Effector memory CD8-positive, alpha-beta T cell (primary cell): Measurements from ENCODE around the gene MTOR.
"Not testable (repeated sequence)": the region's sequence is repeated elsewhere in the genome, so short reads cannot be mapped to it uniquely, and the experiment has no call there.

Source experiments
- ATAC-seq: fragments of 150-1000 bp; cut with Tn5 transposase; replicated peaks from 2 replicates; pipeline ENCODE4 v1.10.0; 2021; ENCODE audit warnings: mild to moderate bottlenecking, moderate library complexity
- DNase-seq, 3 experiments: peaks; one replicate each; pipeline ENCODE4 v3.0.0; 2021
- H3K27ac Mint-ChIP-seq, 2 donors: one replicate each; pipeline ENCODE4 v1.8.0; 2022; ENCODE audit warnings: mild to moderate bottlenecking in 2 of 2, mixed read lengths in 2 of 2, moderate library complexity in 2 of 2
- H3K27me3 Mint-ChIP-seq, 2 donors: one replicate each; pipeline ENCODE4 v1.8.0; 2022; ENCODE audit warnings: mixed read lengths in 2 of 2
- H3K36me3 Mint-ChIP-seq: one replicate; pipeline ENCODE4 v1.8.0; 2022; ENCODE audit warnings: mild to moderate bottlenecking, moderate library complexity, mixed read lengths; ENCODE audit not compliant: insufficient read depth
- H3K4me1 Mint-ChIP-seq, 2 donors: one replicate each; pipeline ENCODE4 v1.8.0; 2022; ENCODE audit warnings: low read depth in 2 of 2, mixed read lengths in 2 of 2
- H3K4me3 Mint-ChIP-seq, 2 donors: one replicate each; pipeline ENCODE4 v1.8.0; 2022; ENCODE audit warnings: mild to moderate bottlenecking in 2 of 2, mixed read lengths in 2 of 2, moderate library complexity in 2 of 2
- H3K9me3 Mint-ChIP-seq, 2 donors: one replicate each; pipeline ENCODE4 v1.8.0; 2022; ENCODE audit warnings: mixed read lengths in 2 of 2

Gene MTOR

GRCh38 chr1:11194407-11195176, 67.8 kb downstream of the MTOR start:
- H3K36me3 Mint-ChIP-seq: peaks cover 61% of the 10 kb centered on the region
- no peak for DNase-seq
- H3K27ac Mint-ChIP-seq: peak overlapping the region in 1 of 2 donors; percentile 56
- no peak for ATAC-seq
- H3K4me3 Mint-ChIP-seq: no peak overlapping the region
- no peaks in the 10 kb centered on the region for H3K27me3 Mint-ChIP-seq
- H3K9me3 Mint-ChIP-seq: no peaks in the 10 kb centered on the region
- no peaks in the 10 kb centered on the region for H3K4me1 Mint-ChIP-seq

DNA sequence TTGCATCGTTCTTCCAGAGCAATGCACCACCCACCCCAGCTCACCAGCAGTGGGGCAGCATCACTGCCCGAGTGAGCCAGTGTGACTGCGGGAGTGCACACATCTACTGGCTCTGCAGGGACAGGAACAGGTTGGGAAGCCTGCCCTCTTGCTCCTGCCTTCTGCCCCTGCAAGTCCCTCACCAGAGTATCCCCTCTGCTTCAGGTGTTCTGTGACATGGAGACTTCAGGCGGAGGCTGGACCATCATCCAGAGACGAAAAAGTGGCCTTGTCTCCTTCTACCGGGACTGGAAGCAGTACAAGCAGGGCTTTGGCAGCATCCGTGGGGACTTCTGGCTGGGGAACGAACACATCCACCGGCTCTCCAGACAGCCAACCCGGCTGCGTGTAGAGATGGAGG, 69.0 kb downstream of the MTOR start:
- Mint-ChIP-seq H3K4me1 (peaks cover 0 to 3% of the 10 kb centered on the region in 2 donors), H3K27ac (no peak overlapping the region), H3K27me3 (no peaks in the 10 kb centered on the region), H3K9me3 (no peaks in the 10 kb centered on the region), H3K36me3 (peaks cover 56% of the 10 kb centered on the region), H3K4me3 (no peak overlapping the region)
- ATAC-seq (no peak), DNase-seq (no peak)

- ATAC-seq (no peak), DNase-seq (no peak)
- Mint-ChIP-seq H3K27me3 (no peaks in the 10 kb centered on the region), H3K36me3 (peaks cover 28% of the 10 kb centered on the region), H3K9me3 (no peaks in the 10 kb centered on the region), H3K27ac (peak within 1 kb of the TSS; percentile 17 to 26), H3K4me1 (peaks cover 0 to 3% of the 10 kb centered on the region in 2 donors), H3K4me3 (no peak within 1 kb of the TSS)
Observed at GRCh38 chr1:11188858-11189451, 73.4 kb downstream of the MTOR start, which contains the start of gene ANGPTL7. Gene ANGPTL7 (plus strand): TSS chr1:11189355. CDS start chr1:11189580, 225 bp downstream.

GRCh38 chr1:11188381-11188780, 74.0 kb downstream of the MTOR start:
- no peak for ATAC-seq
- DNase-seq: no peak

GRCh38 chr1:11187931-11188330, 74.4 kb downstream of the MTOR start:
- H3K27me3 Mint-ChIP-seq: no peaks in the 10 kb centered on the region
- no peak overlapping the region for H3K4me3 Mint-ChIP-seq
- H3K4me1 Mint-ChIP-seq: peaks cover 0 to 3% of the 10 kb centered on the region in 2 donors
- DNase-seq (no peak), ATAC-seq (no peak)
- no peaks in the 10 kb centered on the region for H3K9me3 Mint-ChIP-seq
- H3K27ac Mint-ChIP-seq: peak overlapping the region; percentile 17
- peaks cover 19% of the 10 kb centered on the region for H3K36me3 Mint-ChIP-seq

More at GRCh38 chr1:11188381-11188780, 74.0 kb downstream of the MTOR start:
- Mint-ChIP-seq H3K9me3 (no peaks in the 10 kb centered on the region), H3K36me3 (peaks cover 22% of the 10 kb centered on the region), H3K27ac (peak overlapping the region; percentile 17), H3K27me3 (no peaks in the 10 kb centered on the region), H3K4me1 (peaks cover 0 to 3% of the 10 kb centered on the region in 2 donors), H3K4me3 (no peak overlapping the region)

DNA sequence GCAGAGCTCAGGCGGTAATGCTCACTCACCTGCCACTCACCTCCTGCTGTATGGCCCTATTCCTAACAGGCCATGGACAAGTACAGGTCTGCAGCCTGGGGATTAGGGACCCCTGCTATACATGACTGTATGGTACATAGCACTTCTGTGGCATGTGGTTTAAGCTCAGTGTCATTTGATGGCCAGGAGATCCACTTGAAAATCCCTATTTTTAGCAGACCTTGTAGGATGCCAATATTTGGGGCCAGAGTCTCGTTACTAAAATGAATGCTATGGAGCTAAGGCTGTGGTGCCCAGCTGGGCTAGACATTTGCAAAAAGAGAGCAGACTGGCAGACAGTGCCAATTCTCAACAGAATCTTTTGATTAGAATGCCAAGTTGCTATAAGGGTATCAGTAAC, 74.9 kb downstream of the MTOR start:
- H3K27ac Mint-ChIP-seq: peak overlapping the region in 1 of 2 donors; percentile 17
- ATAC-seq (no peak), DNase-seq (no peak)
- H3K9me3 Mint-ChIP-seq: no peaks in the 10 kb centered on the region
- peaks cover 16% of the 10 kb centered on the region for H3K36me3 Mint-ChIP-seq
- no peak overlapping the region for H3K4me3 Mint-ChIP-seq
- peaks cover 0 to 3% of the 10 kb centered on the region in 2 donors for H3K4me1 Mint-ChIP-seq
- no peaks in the 10 kb centered on the region for H3K27me3 Mint-ChIP-seq

GRCh38 chr1:11187000-11187399, 75.4 kb downstream of the MTOR start:
- H3K36me3 Mint-ChIP-seq: peaks cover 15% of the 10 kb centered on the region
- H3K4me3 Mint-ChIP-seq: no peak overlapping the region
- H3K27me3 Mint-ChIP-seq: no peaks in the 10 kb centered on the region
- no peak overlapping the region for H3K27ac Mint-ChIP-seq
- DNase-seq (no peak), ATAC-seq (no peak)
- H3K9me3 Mint-ChIP-seq: no peaks in the 10 kb centered on the region
- H3K4me1 Mint-ChIP-seq: peaks cover 0 to 3% of the 10 kb centered on the region in 2 donors

- DNase-seq: no peak
- Mint-ChIP-seq H3K27me3 (no peaks in the 10 kb centered on the region), H3K9me3 (no peaks in the 10 kb centered on the region), H3K36me3 (peaks cover 29% of the 10 kb centered on the region), H3K27ac (no peak overlapping the region), H3K4me1 (peaks cover 0 to 3% of the 10 kb centered on the region in 2 donors), H3K4me3 (no peak overlapping the region)
- no peak for ATAC-seq
Observed at GRCh38 chr1:11184973-11185372, 77.4 kb downstream of the MTOR start.

- H3K4me1 Mint-ChIP-seq: no peaks in the 10 kb centered on the region
- H3K9me3 Mint-ChIP-seq: no peaks in the 10 kb centered on the region
- H3K27ac Mint-ChIP-seq: no peak overlapping the region
- H3K36me3 Mint-ChIP-seq: peaks cover 29% of the 10 kb centered on the region
- H3K4me3 Mint-ChIP-seq: no peak overlapping the region
- no peaks in the 10 kb centered on the region for H3K27me3 Mint-ChIP-seq
- no peak for DNase-seq
- ATAC-seq: no peak
Observed at GRCh38 chr1:11182884-11183283, 79.5 kb downstream of the MTOR start.

DNA sequence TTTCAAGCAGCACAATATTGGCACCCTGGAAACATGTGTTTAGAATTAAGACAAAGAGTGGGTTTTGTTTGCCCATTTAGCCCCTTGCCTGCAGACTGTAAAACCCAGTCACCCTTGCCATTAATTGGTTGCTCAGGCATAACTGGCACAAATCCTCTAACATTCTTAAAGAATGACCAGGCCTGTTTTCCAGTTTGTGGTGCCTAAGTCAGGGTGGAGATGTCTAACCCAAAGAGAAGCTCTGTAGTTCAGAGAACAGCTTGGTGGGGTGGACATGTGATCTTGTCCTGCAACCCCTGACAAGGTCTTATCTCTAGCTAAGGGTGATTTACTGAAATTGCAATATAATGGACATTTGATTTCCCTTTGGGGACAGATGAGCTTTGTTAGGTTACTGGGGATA, 82.0 kb downstream of the MTOR start:
- H3K9me3 Mint-ChIP-seq: no peaks in the 10 kb centered on the region
- no peak overlapping the region for H3K27ac Mint-ChIP-seq
- H3K27me3 Mint-ChIP-seq: no peaks in the 10 kb centered on the region
- H3K4me3 Mint-ChIP-seq: no peak overlapping the region
- H3K4me1 Mint-ChIP-seq: peaks cover 0 to 2% of the 10 kb centered on the region in 2 donors
- H3K36me3 Mint-ChIP-seq: peaks cover 29% of the 10 kb centered on the region
- ATAC-seq (no peak), DNase-seq (no peak)

DNA sequence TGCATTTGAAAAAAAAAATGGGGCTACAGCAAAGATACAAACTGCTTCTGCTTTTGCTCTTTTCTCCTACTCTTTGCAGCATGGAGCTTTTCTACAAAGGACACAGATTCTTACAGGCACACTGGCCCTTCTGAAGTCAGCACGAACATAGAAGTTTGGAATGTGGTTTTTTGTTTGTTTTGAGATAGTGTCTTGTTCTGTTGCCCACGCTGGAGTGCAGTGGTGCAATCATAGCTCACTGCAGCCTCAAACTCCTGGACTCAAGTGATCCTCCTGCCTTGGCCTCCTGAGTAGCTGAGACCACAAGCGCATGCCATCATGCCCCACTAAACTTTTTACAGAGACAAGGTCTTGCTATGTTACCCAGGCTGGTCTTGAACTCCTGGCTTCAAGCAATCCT, 82.6 kb downstream of the MTOR start:
- not testable (repeated sequence) for H3K9me3 Mint-ChIP-seq, ATAC-seq, DNase-seq, H3K4me3 Mint-ChIP-seq, H3K4me1 Mint-ChIP-seq, H3K27me3 Mint-ChIP-seq
- Mint-ChIP-seq H3K36me3 (peaks cover 26% of the 10 kb centered on the region), H3K27ac (peak overlapping the region in 1 of 2 donors; percentile 35)

DNA sequence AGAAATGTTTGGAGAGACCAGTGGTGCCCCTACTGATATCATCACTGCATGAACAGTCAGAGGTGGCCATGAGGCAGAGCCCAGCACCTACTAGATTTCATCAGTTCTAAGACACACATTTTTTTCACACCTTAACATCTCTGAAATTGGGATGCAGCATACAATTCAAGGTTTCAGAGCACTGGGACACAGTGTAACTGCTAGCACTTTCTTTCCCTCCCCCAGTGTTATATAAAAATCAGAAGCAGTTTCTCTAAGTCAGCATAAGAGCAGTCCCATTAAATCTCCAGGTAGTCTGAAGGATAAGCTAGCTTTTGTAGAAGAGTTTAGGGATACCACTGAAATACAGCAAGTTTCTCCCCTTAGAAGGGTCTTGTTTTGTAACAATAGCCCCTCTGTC, 83.2 kb downstream of the MTOR start:
- H3K4me3 Mint-ChIP-seq: no peak overlapping the region
- peaks cover 0 to 2% of the 10 kb centered on the region in 2 donors for H3K4me1 Mint-ChIP-seq
- H3K27me3 Mint-ChIP-seq: no peaks in the 10 kb centered on the region
- peak overlapping the region in 1 of 2 donors; percentile 35 for H3K27ac Mint-ChIP-seq
- H3K36me3 Mint-ChIP-seq: peaks cover 28% of the 10 kb centered on the region
- no peaks in the 10 kb centered on the region for H3K9me3 Mint-ChIP-seq
- ATAC-seq (no peak), DNase-seq (no peak)

GRCh38 chr1:11178021-11179015, 84.0 kb downstream of the MTOR start:
- H3K27ac Mint-ChIP-seq: no peak overlapping the region
- peaks cover 0 to 2% of the 10 kb centered on the region in 2 donors for H3K4me1 Mint-ChIP-seq
- no peak for ATAC-seq
- no peak overlapping the region for H3K4me3 Mint-ChIP-seq
- H3K27me3 Mint-ChIP-seq: no peaks in the 10 kb centered on the region
- DNase-seq: no peak
- H3K9me3 Mint-ChIP-seq: no peaks in the 10 kb centered on the region
- H3K36me3 Mint-ChIP-seq: peaks cover 29% of the 10 kb centered on the region
